OCI-LY1 (cell line): ENCODE results near the gene ANP32A.

ENCODE experiments used
- H2AFZ ChIP-seq: fragments of 200-600 bp; sonication (generic), shearing (Covaris generic); 2 replicates; pipeline ENCODE4 v1.6.0; 2014; ENCODE audit warnings: antibody characterized with exemption, mild to moderate bottlenecking, low read length
- H3F3A ChIP-seq: fragments of 200-600 bp; sonication (generic), shearing (Covaris generic); 2 replicates; pipeline ENCODE4 v1.6.0; 2014; ENCODE audit warnings: mild to moderate bottlenecking, antibody characterized with exemption, low read length, moderate library complexity; ENCODE audit not compliant: insufficient read depth
- H3K27ac ChIP-seq: fragments of 200-600 bp; sonication (generic); 2 replicates; pipeline ENCODE4 v1.5.1; 2014; ENCODE audit warnings: low read length, mixed run types, mild to moderate bottlenecking, low read depth; ENCODE audit not compliant: poor library complexity, severe bottlenecking
- H3K27me3 ChIP-seq: fragments of 200-600 bp; sonication (generic); 2 replicates; pipeline ENCODE4 v1.6.0; 2014; ENCODE audit warnings: antibody characterized with exemption, mild to moderate bottlenecking, low read length, moderate library complexity; ENCODE audit not compliant: insufficient read depth
- H3K36me3 ChIP-seq: fragments of 200-600 bp; sonication (generic); 2 replicates; pipeline ENCODE4 v1.6.1; 2014; ENCODE audit warnings: mild to moderate bottlenecking, antibody characterized with exemption, low read length, moderate library complexity, mixed read lengths; ENCODE audit not compliant: insufficient read depth
- H3K4me1 ChIP-seq: fragments of 200-600 bp; sonication (generic); 2 replicates; pipeline ENCODE4 v1.5.1; 2014; ENCODE audit warnings: mild to moderate bottlenecking, low read length, moderate library complexity; ENCODE audit not compliant: insufficient read depth, severe bottlenecking
- H3K4me2 ChIP-seq: fragments of 200-600 bp; sonication (generic), shearing (Covaris generic); 2 replicates; pipeline ENCODE4 v1.6.1; 2014; ENCODE audit warnings: low read length
- H3K4me3 ChIP-seq: fragments of 200-600 bp; sonication (generic); 2 replicates; pipeline ENCODE4 v1.5.1; 2014; ENCODE audit warnings: low read length, low read depth, mild to moderate bottlenecking, mixed read lengths; ENCODE audit not compliant: poor library complexity, severe bottlenecking
- H3K79me2 ChIP-seq: fragments of 200-600 bp; shearing (Covaris generic); 2 replicates; pipeline ENCODE4 v1.6.1; 2016; ENCODE audit warnings: mixed run types, low read length, mixed read lengths; ENCODE audit not compliant: insufficient read depth
- H3K9ac ChIP-seq: fragments of 200-600 bp; sonication (generic), shearing (Covaris generic); 2 replicates; pipeline ENCODE4 v1.6.1; 2014; ENCODE audit warnings: mild to moderate bottlenecking, low read length, mixed read lengths
- H3K9me2 ChIP-seq: fragments of 200-600 bp; sonication (generic), shearing (Covaris generic); 2 replicates; pipeline ENCODE4 v1.6.1; 2014; ENCODE audit warnings: low read depth, mild to moderate bottlenecking, low read length, mixed read lengths
- H3K9me3 ChIP-seq: fragments of 200-600 bp; shearing (Covaris generic); 2 replicates; pipeline ENCODE4 v1.6.1; 2014; ENCODE audit warnings: low read length, mixed read lengths
- H4K20me1 ChIP-seq: fragments of 200-600 bp; sonication (generic), shearing (Covaris generic); 2 replicates; pipeline ENCODE4 v1.6.0; 2016; ENCODE audit warnings: mild to moderate bottlenecking, low read length; ENCODE audit not compliant: insufficient read depth
- CTCF ChIP-seq: fragments of 200-600 bp; sonication (generic), shearing (Covaris generic); IDR thresholded peaks from 2 replicates; pipeline ENCODE4 v1.5.1; 2017; ENCODE audit warnings: mild to moderate bottlenecking, antibody characterized with exemption, low read length, moderate library complexity, mixed read lengths
- EZH2 ChIP-seq: fragments of 200-600 bp; sonication (generic), shearing (Covaris generic); IDR thresholded peaks from 2 replicates; pipeline ENCODE4 v1.8.0; 2017; ENCODE audit warnings: borderline replicate concordance, mixed run types, mild to moderate bottlenecking, antibody characterized with exemption, low read length, moderate library complexity, mixed read lengths

ANP32A gene

GRCh38 chr15:68815598-68815997, 5.1 kb downstream of the ANP32A start:
- no peaks in the 10 kb centered on the region for H4K20me1 ChIP-seq
- peak overlapping the region; percentile 10; the same call in 1 of the 2 replicates for H3K9ac ChIP-seq
- H3F3A ChIP-seq: no peaks in the 10 kb centered on the region
- H3K36me3 ChIP-seq: peaks cover 51% of the 10 kb centered on the region; the same call in 1 of the 2 replicates
- no peak for TF ChIP-seq CTCF
- TF ChIP-seq EZH2: no peak
- peak overlapping the region; percentile 83 for H3K27ac ChIP-seq
- no peaks in the 10 kb centered on the region for H3K27me3 ChIP-seq
- H3K4me1 ChIP-seq: peaks cover 38% of the 10 kb centered on the region
- peak overlapping the region; percentile 77 for H3K4me3 ChIP-seq
- H3K9me2 ChIP-seq: no peaks in the 10 kb centered on the region
- H3K4me2 ChIP-seq: peak overlapping the region; percentile 74
- H3K9me3 ChIP-seq: no peaks in the 10 kb centered on the region
- peaks cover 95% of the 10 kb centered on the region for H3K79me2 ChIP-seq
- H2AFZ ChIP-seq: no peak overlapping the region

GRCh38 chr15:68814596-68814995, 6.1 kb downstream of the ANP32A start:
- Histone ChIP-seq H4K20me1 (no peaks in the 10 kb centered on the region), H3K9me3 (no peaks in the 10 kb centered on the region), H3K79me2 (peaks cover 96% of the 10 kb centered on the region), H3K27ac (peak overlapping the region; percentile 16), H3K27me3 (no peaks in the 10 kb centered on the region), H3K9me2 (no peaks in the 10 kb centered on the region), H3K4me1 (peaks cover 48% of the 10 kb centered on the region), H3K4me2 (peak overlapping the region; percentile 74), H2AFZ (no peak overlapping the region), H3K36me3 (peaks cover 57% of the 10 kb centered on the region; the same call in 1 of the 2 replicates), H3K9ac (no peak overlapping the region; the same call in 1 of the 2 replicates), H3K4me3 (peak overlapping the region; percentile 1), H3F3A (no peaks in the 10 kb centered on the region)
- no peak for TF ChIP-seq CTCF
- TF ChIP-seq EZH2: no peak

GRCh38 chr15:68812597-68813431, 7.9 kb downstream of the ANP32A start:
- Histone ChIP-seq H4K20me1 (no peaks in the 10 kb centered on the region), H3F3A (no peaks in the 10 kb centered on the region), H3K4me2 (no peak overlapping the region; the same call in 1 of the 2 replicates), H3K4me3 (no peak overlapping the region), H3K4me1 (peaks cover 66% of the 10 kb centered on the region), H2AFZ (no peak overlapping the region), H3K9me3 (no peaks in the 10 kb centered on the region), H3K27me3 (no peaks in the 10 kb centered on the region), H3K9me2 (no peaks in the 10 kb centered on the region), H3K79me2 (peaks cover 99% of the 10 kb centered on the region), H3K27ac (no peak overlapping the region), H3K36me3 (peaks cover 64% of the 10 kb centered on the region; the same call in 1 of the 2 replicates), H3K9ac (no peak overlapping the region)
- no peak for TF ChIP-seq EZH2
- TF ChIP-seq CTCF: no peak
